HepG2 (cell line): ENCODE measurements around the gene KIF15. TPM values are rescaled to one million over a fixed set of nuclear protein-coding genes. Genes with fewer than 3 reads are reported as not detected.

Experiments
- GZF1 ChIP-seq: sonication (generic); formaldehyde crosslinking; IDR thresholded peaks from 2 replicates; pipeline ENCODE4 v1.5.1; 2020; ENCODE audit warnings: mild to moderate bottlenecking, missing genetic modification reagents
- HBP1 ChIP-seq: IDR thresholded peaks from 2 replicates; pipeline ENCODE4 v1.6.1; 2016; ENCODE audit warnings: low read depth, control low read depth
- HIVEP1 ChIP-seq: sonication (generic); formaldehyde crosslinking; IDR thresholded peaks from 2 replicates; pipeline ENCODE4 v1.4.0; 2020; ENCODE audit warnings: mild to moderate bottlenecking, missing genetic modification reagents
- HMGA1 ChIP-seq: sonication (generic); formaldehyde crosslinking; conservative IDR thresholded peaks from 2 replicates; pipeline ENCODE4 v1.4.0; 2020; ENCODE audit warnings: missing genetic modification reagents
- IRX3 ChIP-seq: sonication (generic); formaldehyde crosslinking; IDR thresholded peaks from 2 replicates; pipeline ENCODE4 v1.8.1; 2023; ENCODE audit warnings: mild to moderate bottlenecking, low read depth, missing genetic modification reagents, borderline replicate concordance
- PRDM15 ChIP-seq: sonication (generic); formaldehyde crosslinking; IDR thresholded peaks from 2 replicates; pipeline ENCODE4 v1.4.0; 2020; ENCODE audit warnings: missing genetic modification reagents
- RBM22 ChIP-seq: fragments of 200-400 bp; formaldehyde crosslinking; optimal IDR thresholded peaks from 2 replicates; pipeline ENCODE3; 2017; ENCODE audit warnings: mild to moderate bottlenecking, low read length, moderate library complexity
- SAFB2 ChIP-seq: sonication (generic); formaldehyde crosslinking; IDR thresholded peaks from 2 replicates; pipeline ENCODE4 v1.5.1; 2020; ENCODE audit warnings: missing genetic modification reagents, low read depth, mild to moderate bottlenecking, borderline replicate concordance
- SMAD9 ChIP-seq: sonication (generic); formaldehyde crosslinking; IDR thresholded peaks from 2 replicates; pipeline ENCODE4 v1.5.1; 2020; ENCODE audit warnings: mild to moderate bottlenecking, missing genetic modification reagents
- TSC22D2 ChIP-seq: sonication (generic); formaldehyde crosslinking; IDR thresholded peaks from 2 replicates; pipeline ENCODE4 v1.5.1; 2020; ENCODE audit warnings: missing genetic modification reagents, mild to moderate bottlenecking, borderline replicate concordance
- ZBTB42 ChIP-seq: sonication (generic); formaldehyde crosslinking; IDR thresholded peaks from 2 replicates; pipeline ENCODE4 v1.5.0; 2020; ENCODE audit warnings: mild to moderate bottlenecking, missing genetic modification reagents
- ZFP62 ChIP-seq: sonication (generic); formaldehyde crosslinking; IDR thresholded peaks from 2 replicates; pipeline ENCODE4 v1.4.0; 2020; ENCODE audit warnings: missing genetic modification reagents
- ZIK1 ChIP-seq: sonication (generic); formaldehyde crosslinking; IDR thresholded peaks from 2 replicates; pipeline ENCODE4 v1.5.0; 2020; ENCODE audit warnings: mild to moderate bottlenecking, low read depth, missing genetic modification reagents, borderline replicate concordance
- ZNF333 ChIP-seq: sonication (generic); formaldehyde crosslinking; IDR thresholded peaks from 2 replicates; pipeline ENCODE4 v1.4.0; 2020; ENCODE audit warnings: mild to moderate bottlenecking, missing genetic modification reagents, borderline replicate concordance
- ZNF503 ChIP-seq: sonication (generic); formaldehyde crosslinking; IDR thresholded peaks from 2 replicates; pipeline ENCODE4 v1.4.0; 2020; ENCODE audit warnings: missing genetic modification reagents
- ZNF549 ChIP-seq: sonication (generic); formaldehyde crosslinking; IDR thresholded peaks from 2 replicates; pipeline ENCODE4 v1.5.0; 2020; ENCODE audit warnings: missing genetic modification reagents
- ZNF644 ChIP-seq: IDR thresholded peaks from 2 replicates; pipeline ENCODE4 v1.6.1; 2016; ENCODE audit warnings: low read depth
- ZNF713 ChIP-seq: sonication (generic); formaldehyde crosslinking; IDR thresholded peaks from 2 replicates; pipeline ENCODE4 v1.4.0; 2020; ENCODE audit warnings: mild to moderate bottlenecking, missing genetic modification reagents
- ZNF768 ChIP-seq: sonication (generic); formaldehyde crosslinking; IDR thresholded peaks from 2 replicates; pipeline ENCODE4 v1.4.0; 2020; ENCODE audit warnings: missing genetic modification reagents
- ZNF800 ChIP-seq: sonication (generic); formaldehyde crosslinking; IDR thresholded peaks from 2 replicates; pipeline ENCODE4 v1.4.0; 2020; ENCODE audit warnings: missing genetic modification reagents
- ZNF891 ChIP-seq: sonication (generic); formaldehyde crosslinking; IDR thresholded peaks from 2 replicates; pipeline ENCODE4 v1.5.0; 2020; ENCODE audit warnings: mild to moderate bottlenecking, missing genetic modification reagents
- polyA plus RNA-seq, 8 experiments: library from polyadenylated mRNA; depleted of rRNA in 3 of 8; stranded (reverse) in 7 of 8; unstranded in 1 of 8; fragments of >200 nt; fragmentation: Illumina TruSeq in 4 of 8; extraction: Trizol in 4 of 8; gene quantifications; 2 replicates each; pipeline versions ENCODE4 v1.2.1 to v1.2.3, GENCODE V29; 2011 to 2016; ENCODE audit warnings: low read depth in 4 of 8, missing spikeins in 1 of 8, mixed read lengths in 1 of 8; ENCODE audit not compliant: insufficient read depth in 1 of 8
- total RNA-seq, 5 experiments: library from RNA; depleted of rRNA; stranded (reverse); fragments of >200 nt; fragmentation: Illumina TruSeq; extraction: Trizol; gene quantifications; 2 replicates each; pipeline ENCODE4 v1.2.3, GENCODE V29; 2016; ENCODE audit warnings: low read depth in 1 of 5

The KIF15 gene
- total and polyA plus RNA-seq, 2 of the 13 experiments (the other 11 are each of a cell fraction or from before 2014, with no cell fraction given): 4.8 to 33.8 TPM

- TF ChIP-seq IRX3 (CRISPR knock-in tag) (peak; percentile 80; the same call in 1 of the 2 replicates), ZNF768 (CRISPR knock-in tag) (peak; percentile 68; the same call in 1 of the 2 replicates), GZF1 (no peak), HIVEP1 (CRISPR knock-in tag) (peak; percentile 65; the same call in 1 of the 2 replicates), ZFP62 (CRISPR knock-in tag) (no peak), SAFB2 (CRISPR knock-in tag) (peak; percentile 82; the same call in 1 of the 2 replicates), SMAD9 (CRISPR knock-in tag) (no peak), RBM22 (no peak), ZNF333 (CRISPR knock-in tag) (0 out of 2 replicates have a peak, but pooled peaks have one; percentile 26), TSC22D2 (no peak), ZNF644 (CRISPR knock-in tag) (no peak), HMGA1 (no peak), ZNF800 (CRISPR knock-in tag) (peak; percentile 86), ZNF549 (CRISPR knock-in tag) (no peak), ZIK1 (CRISPR knock-in tag) (no peak), PRDM15 (CRISPR knock-in tag) (no peak), ZNF713 (CRISPR knock-in tag) (0 out of 2 replicates have a peak, but pooled peaks have one; percentile 59), ZNF503 (CRISPR knock-in tag) (peak; percentile 44; the same call in 1 of the 2 replicates), HBP1 (CRISPR knock-in tag) (peak; percentile 99), ZNF891 (CRISPR knock-in tag) (no peak; the same call in 1 of the 2 replicates), ZBTB42 (CRISPR knock-in tag) (peak; percentile 32; the same call in 1 of the 2 replicates)
Measured at GRCh38 chr3:44761424-44762169, at the start of gene KIF15, which contains the start of gene KIAA1143 (continued).
